IPS-NIHi11 (cell line): ENCODE measurements around the gene ATXN10.
"Not testable (repeated sequence)": the region's sequence is repeated elsewhere in the genome, so short reads cannot be mapped to it uniquely, and the experiment has no call there.

Source experiments
- DNase-seq: peaks from one replicate; pipeline ENCODE4 v3.0.0; 2012; ENCODE audit warnings: mixed read lengths, low spot score

ATXN10 gene

DNA sequence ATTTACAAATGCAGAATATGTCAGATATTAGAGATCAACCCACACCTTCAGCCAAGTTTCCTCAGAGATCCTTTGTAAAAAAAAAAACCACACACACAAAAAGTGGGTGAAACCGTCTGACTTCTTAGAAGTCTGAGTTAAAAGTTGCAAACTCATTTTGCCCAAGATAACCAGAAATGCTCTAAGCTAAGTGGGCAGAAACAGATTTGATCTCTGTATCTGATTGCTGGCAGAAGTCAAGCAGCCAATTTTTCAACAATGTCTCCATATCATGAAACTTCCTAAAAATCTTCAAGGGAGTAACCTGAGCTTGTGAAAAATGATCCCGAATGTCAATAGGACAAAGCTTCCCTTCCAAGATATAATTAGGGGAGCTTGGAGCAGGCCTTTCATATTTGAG, 28.6 kb upstream of the ATXN10 start:
- DNase-seq = no peak

DNA sequence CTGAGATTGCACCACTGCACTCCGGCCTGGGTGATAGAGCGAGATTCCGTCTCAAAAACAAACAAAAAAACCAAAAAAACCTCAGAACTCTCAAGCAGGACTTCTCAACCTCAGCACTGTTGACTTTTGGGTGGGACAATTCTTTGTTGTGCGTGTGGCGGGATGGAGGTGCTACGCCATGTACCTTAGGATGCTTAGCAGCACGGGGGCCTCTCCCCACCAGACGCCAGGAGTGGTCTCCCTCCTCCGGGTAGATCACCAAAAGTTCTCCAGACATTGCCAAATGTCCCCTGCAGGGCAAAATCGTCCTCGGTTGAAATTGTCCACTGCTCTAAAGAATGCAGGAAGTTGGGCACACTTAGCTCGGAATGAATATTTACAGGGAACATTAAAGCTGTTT, 26.9 kb upstream of the ATXN10 start:
- DNase-seq = no peak

DNA sequence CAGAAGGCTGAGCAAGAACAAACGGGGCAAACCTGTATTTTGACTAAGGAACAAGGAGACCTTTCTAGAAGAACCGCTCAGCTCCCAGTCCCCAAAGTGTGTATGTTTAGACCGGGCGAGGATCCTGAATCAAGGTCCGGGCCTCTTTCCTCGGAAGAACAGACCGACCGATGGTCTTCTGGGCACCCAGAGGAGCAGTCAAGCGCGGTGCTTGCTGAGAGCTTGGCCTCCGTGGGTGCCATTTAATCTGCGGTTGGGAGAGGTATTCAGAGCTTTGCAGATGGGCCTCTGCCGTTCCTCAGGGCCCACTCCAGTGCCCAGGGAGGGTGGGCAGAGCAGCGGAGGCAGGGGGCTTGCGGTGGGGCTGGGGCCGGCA, 26.5 kb upstream of the ATXN10 start:
- no peak for DNase-seq

GRCh38 chr22:45645526-45646414, 25.9 kb upstream of the ATXN10 start:
- peak; percentile 97 for DNase-seq

GRCh38 chr22:45647532-45648225, 24.0 kb upstream of the ATXN10 start:
- DNase-seq = no peak

DNA sequence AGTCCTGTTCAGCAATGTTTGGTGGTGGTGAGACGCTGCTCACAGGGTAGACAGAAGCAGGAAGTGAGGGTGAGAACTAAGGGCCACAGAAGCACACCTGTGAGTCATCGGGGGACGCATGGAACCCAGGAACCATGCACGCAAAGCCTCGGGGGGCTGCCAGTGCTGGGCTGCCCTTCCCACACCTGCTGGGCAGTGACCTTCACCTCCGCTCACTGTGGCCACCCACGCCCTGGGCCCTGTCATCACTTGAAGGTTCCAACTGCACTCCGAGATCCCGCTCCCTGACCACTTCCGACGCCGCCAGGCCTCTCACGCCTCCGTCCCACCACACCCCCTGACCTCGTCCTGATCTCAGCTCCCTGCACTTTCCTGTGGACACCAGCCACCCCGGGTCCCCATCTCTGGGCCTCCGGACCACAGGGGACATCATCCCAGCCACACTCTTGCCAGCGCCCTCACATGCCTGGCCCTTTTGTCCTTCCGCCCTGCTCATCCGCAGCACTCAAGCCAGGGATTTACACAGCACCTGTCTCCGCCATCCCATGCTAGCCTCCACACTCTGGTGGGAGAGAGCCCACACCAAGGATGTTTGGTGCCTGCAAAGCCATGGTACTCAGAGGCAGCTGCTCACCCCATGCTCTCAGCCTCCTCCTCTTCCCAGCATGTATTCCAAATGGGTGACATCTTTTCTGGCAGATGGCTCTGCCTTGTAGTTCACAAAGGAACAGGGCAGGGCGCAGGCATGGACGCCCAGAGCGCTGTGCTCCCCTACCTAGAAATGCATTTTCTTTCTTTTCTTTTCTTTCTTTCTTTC, 23.1 kb upstream of the ATXN10 start:
- no peak for DNase-seq

DNA sequence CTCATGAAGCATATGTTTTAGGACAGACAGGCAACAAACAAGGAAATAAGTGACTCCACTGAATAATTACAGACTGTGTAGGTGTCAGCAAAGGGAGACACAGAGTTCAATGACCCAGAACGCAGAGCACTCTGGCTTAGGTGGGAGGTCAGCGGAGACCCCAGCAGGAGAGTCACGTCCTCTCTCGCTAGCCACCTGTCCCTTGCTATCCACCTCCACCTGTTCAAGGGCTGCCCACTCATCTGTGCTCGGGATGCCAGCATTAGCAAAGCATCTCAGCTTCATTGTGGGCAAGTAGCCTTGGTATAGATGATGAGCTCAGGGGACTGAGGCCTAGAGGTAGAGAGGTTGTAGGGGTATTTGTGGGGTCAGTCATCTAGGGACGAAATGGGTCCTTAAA, 21.8 kb upstream of the ATXN10 start:
- DNase-seq = no peak

GRCh38 chr22:45650721-45651120, 20.9 kb upstream of the ATXN10 start:
- no peak for DNase-seq

DNA sequence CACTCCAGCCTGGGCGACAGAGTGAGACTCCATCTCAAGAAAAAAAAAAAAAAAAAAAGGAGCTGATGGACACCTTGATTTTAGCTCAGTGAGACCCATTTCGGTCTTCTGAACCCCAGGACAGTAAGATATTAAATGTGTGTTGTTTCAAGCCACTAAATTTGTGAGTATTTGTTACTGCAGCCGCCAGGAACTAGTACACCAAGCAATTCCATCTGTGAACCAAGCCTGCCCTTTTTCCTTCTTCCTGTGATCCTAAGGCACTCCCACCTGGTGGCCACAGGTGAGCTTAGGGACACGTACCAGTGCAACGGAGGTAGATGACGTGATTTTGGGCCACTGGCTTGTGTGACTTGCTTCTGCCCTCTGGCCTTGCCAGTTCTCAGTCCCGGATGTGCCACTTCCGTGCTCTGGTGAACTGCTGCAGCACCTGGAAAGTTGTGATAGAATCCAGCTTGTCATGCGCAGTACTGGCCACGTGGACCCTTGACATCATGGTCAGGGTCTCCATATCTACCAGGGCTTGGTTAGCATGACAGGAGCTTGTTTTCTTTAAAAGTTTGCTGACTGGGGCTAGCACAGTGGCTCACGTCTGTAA, 19.6 kb upstream of the ATXN10 start:
- DNase-seq = no peak

GRCh38 chr22:45656577-45656976, 15.1 kb upstream of the ATXN10 start:
- DNase-seq = no peak

GRCh38 chr22:45657701-45658100, 13.9 kb upstream of the ATXN10 start:
- no peak for DNase-seq

- no peak for DNase-seq
These were observed 7.4 kb upstream of the ATXN10 start for GRCh38 chr22:45664136-45664646.

GRCh38 chr22:45667486-45667885, 4.1 kb upstream of the ATXN10 start:
- no peak for DNase-seq

DNA sequence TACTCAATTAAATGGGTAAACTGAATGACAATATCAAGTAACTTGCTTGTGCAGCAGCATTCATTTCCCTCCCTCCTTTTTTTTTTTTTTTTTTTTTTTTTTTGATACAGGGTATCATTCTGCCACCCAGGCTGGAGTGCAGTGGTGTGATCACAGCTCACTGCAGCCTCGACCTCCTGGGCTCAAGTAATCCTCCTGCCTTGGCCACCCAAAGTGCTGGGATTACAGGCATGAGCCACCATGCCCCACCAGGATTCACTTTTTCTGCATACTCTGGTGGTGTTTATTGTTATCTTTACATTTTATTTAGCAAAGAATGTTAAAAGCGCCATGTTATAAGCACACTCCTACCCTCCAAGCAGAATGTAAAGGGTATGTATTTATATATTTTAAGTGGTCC, 1.3 kb upstream of the ATXN10 start:
- DNase-seq = not testable (repeated sequence)

GRCh38 chr22:45670981-45671782, 452 bp upstream of the ATXN10 start:
- peak; percentile 94 for DNase-seq

DNA sequence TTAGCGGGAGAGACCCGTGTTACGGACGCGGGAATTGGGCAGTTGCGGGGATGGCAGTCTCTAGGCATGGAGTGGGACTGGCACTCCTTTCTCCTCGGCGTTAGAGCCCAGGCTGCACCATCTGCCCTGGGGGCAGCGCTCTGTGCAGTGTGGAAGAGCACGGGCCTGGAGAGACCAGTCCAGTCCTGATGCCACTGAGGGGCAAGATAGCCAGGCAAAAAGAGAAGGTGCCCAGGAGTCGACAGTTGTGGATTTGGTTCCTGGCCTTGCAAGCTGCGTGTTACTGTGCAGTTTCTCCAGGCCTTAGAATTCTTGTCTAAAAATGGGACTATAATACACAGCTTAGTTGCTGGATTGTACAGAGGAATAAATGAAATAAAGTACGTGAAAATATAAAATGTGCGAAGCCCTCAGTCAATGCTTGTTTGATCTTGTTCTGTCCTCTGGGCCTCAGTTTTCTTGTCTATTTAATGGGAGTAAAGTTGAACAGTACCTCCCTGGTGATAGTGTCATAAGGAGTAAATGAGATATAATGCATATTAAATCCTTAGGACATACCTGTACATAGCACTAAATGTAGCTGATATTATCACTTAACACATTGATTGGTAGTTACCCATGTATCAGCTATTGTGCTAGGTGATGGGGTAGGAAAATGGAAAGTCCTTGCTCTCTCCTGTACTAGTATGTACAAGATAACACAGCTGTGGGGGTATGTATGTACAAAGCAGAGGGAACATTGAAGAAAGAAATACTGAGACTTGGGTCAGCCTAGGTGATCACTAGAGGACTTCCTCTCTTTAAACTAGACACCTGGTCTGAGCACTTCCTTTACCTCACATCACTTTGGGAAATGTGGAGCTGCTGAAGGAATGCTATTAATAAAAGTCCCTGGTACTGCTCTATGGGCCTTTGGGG, 1.2 kb downstream of the ATXN10 start:
- DNase-seq = no peak

DNA sequence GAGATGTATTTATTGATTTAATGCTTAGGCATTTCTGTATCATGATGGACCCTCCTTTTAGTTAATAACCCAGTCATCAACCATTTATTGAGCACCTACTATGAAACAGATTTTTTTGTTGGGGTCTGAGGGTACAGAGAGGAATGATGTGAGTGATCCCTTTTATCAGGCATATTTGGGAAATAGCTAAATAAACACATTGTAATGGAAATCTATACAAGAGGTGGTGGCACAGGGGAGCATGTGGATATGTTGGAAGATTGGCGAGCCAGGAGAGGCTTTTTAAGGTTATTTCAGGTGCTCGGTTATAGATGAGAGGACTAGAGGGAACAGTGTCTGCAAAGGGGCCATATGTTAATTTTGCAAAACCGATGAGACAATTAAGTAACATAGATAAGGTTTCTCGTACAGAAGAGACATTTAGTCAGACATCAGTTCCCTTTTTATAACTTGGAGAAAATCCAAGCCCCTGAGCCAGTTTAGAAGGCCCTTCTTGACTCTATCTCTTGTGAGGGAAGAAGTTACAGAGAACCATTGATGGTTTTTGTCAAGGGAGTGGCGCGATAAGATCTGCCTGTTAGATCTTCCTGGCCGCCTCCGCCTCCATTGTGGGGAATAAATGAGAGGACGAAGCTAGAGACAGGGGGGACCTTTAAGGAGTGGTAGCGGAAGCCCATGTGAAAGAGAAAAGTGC, 2.0 kb downstream of the ATXN10 start:
- no peak for DNase-seq

- no peak for DNase-seq
These were observed 4.4 kb downstream of the ATXN10 start for GRCh38 chr22:45676024-45676423.

DNA sequence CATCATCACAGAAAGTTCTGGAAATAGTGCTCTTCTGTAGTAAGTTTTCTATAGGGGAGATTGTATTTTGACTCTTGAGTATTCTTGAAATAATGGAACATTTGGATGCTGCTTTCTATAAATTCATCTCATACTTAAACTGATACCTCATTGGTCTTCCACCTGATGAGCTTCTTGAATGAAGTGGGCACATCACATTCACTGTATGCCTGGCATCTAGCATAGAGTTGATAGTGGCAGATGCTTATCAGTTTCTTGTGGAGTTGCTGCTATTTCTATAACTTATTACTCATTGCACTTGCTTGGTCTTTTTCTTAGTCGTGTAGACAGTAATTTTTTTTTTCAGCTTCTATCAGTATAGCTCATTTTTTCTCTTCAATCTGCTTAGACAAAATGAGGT, 5.4 kb downstream of the ATXN10 start:
- no peak for DNase-seq
